Measurements from ENCODE around the gene BCDIN3D. TPM values are rescaled to one million over a fixed set of nuclear protein-coding genes. Genes with fewer than 3 reads are reported as not detected.

The BCDIN3D gene
- total RNA-seq, 2 donors from 2014 or later, result 1.8 to 2.0 TPM

- Histone ChIP-seq H3K36me3 (peaks cover 25% of the 10 kb centered on the region), H3K27ac (no peak overlapping the region)
- TF ChIP-seq CTCF (IDR thresholded peaks at IDR 0.05), result no peak
Observed at GRCh38 chr12:49790741-49791555, 52.0 kb downstream of the BCDIN3D start.

GRCh38 chr12:49789992-49790391 lies 52.9 kb downstream of the BCDIN3D start:
- Histone ChIP-seq H3K4me3 (no peak overlapping the region), H3K36me3 (peaks cover 25% of the 10 kb centered on the region), H3K27ac (no peak overlapping the region), H3K9me3 (no peaks in the 10 kb centered on the region), H3K27me3 (no peaks in the 10 kb centered on the region), H3K4me1 (peaks cover 0 to 1% of the 10 kb centered on the region in 2 donors)
- DNase-seq (ENCODE audit: low spot score), result no peak
- no peak for TF ChIP-seq CTCF (IDR thresholded peaks at IDR 0.05)

More at GRCh38 chr12:49790741-49791555, 52.0 kb downstream of the BCDIN3D start:
- Histone ChIP-seq H3K27me3 (no peaks in the 10 kb centered on the region), H3K9me3 (no peaks in the 10 kb centered on the region), H3K4me1 (no peaks in the 10 kb centered on the region), H3K4me3 (no peak overlapping the region)
- no peak for DNase-seq (ENCODE audit: low spot score)

- H3K27me3 ChIP-seq, result no peaks in the 10 kb centered on the region
- H3K4me1 ChIP-seq, result peaks cover 0 to 19% of the 10 kb centered on the region in 2 donors
- no peak for TF ChIP-seq CTCF (IDR thresholded peaks at IDR 0.05)
- no peak for DNase-seq (ENCODE audit: low spot score)
- no peak overlapping the region for H3K27ac ChIP-seq
- no peaks in the 10 kb centered on the region for H3K9me3 ChIP-seq
- peaks cover 18% of the 10 kb centered on the region for H3K36me3 ChIP-seq
- H3K4me3 ChIP-seq, result no peak overlapping the region
Observed at GRCh38 chr12:49787672-49788071, 55.2 kb downstream of the BCDIN3D start.

Other genes starting within 250 kb of the BCDIN3D start
- under 1 TPM in 1 of 2 donors, not detected in 1; 0.28 TPM for gene FAM186B, start 237.5 kb downstream of the BCDIN3D start, total RNA-seq
- 10 to 100 TPM; 14.9 to 16.0 TPM for gene PRPF40B, start 219.5 kb downstream of the BCDIN3D start, total RNA-seq
- 10 to 100 TPM in 1 of 2 donors, 1 to 10 TPM in 1; 9.0 to 19.7 TPM for gene FMNL3, start 135.7 kb downstream of the BCDIN3D start, total RNA-seq
- gene TMBIM6, start 101.5 kb downstream of the BCDIN3D start, total RNA-seq, result 100 to 1,000 TPM; 196 to 248 TPM
- gene NCKAP5L, start 14.7 kb downstream of the BCDIN3D start, total RNA-seq, result 10 to 100 TPM; 18.6 to 18.7 TPM
- gene FAIM2, start 60.8 kb upstream of the BCDIN3D start, total RNA-seq, result 1 to 10 TPM; 4.6 to 9.8 TPM
- gene AQP2, start 107.6 kb upstream of the BCDIN3D start, total RNA-seq, result under 1 TPM in 1 of 2 donors, not detected in 1; 0.83 TPM
- gene AQP5, start 118.8 kb upstream of the BCDIN3D start, total RNA-seq, result 1 to 10 TPM in 1 of 2 donors, not detected in 1; 2.1 TPM
- gene AQP6, start 129.8 kb upstream of the BCDIN3D start, total RNA-seq, result under 1 TPM in 1 of 2 donors, not detected in 1; 0.08 TPM
- 1 to 10 TPM; 2.6 to 3.3 TPM for gene RACGAP1, start 182.4 kb upstream of the BCDIN3D start, total RNA-seq
- gene ASIC1, start 214.5 kb upstream of the BCDIN3D start, total RNA-seq, result 1 to 10 TPM in 1 of 2 donors, under 1 TPM in 1; 0.24 to 1.4 TPM
- gene SMARCD1, start 242.2 kb upstream of the BCDIN3D start, total RNA-seq, result 10 to 100 TPM; 29.6 to 35.5 TPM

Measured in right atrium auricular region (tissue), 2 donors.